Panc1 (cell line): ENCODE data around the gene TMPRSS6. TPM values are rescaled to one million over a fixed set of nuclear protein-coding genes. Genes with fewer than 3 reads are reported as not detected.

Experiments
- ATAC-seq: fragments of 200-7000 bp; cut with Tn5 transposase; 2 replicates; pipeline ENCODE4 v1.9.1; 2020; ENCODE audit warnings: mild to moderate bottlenecking, moderate library complexity
- BruUV-seq: library from RNA; stranded (reverse); fragments of 400-500 nt; replicated peaks from 2 replicates; lab custom pipeline; 2021; lab: Mats Ljungman, UMichigan
- CTCF ChIA-PET: fragments of 300-600 bp; sonication (Branson Sonifier 250); formaldehyde crosslinking; loops from one replicate; lab custom pipeline; 2022; ENCODE audit warnings: antibody characterized with exemption; lab: Charles Lee
- POLR2A ChIA-PET: fragments of 300-600 bp; sonication (Branson Sonifier 250); formaldehyde crosslinking; loops from one replicate; lab custom pipeline; 2022; ENCODE audit warnings: antibody characterized with exemption; lab: Charles Lee
- DNase-seq: peaks from one replicate; pipeline ENCODE4 v3.0.0-alpha.2; 2010; ENCODE audit warnings: low read depth, low spot score
- H3K27ac ChIP-seq: 2 replicates; pipeline ENCODE4 v1.5.1; 2011; ENCODE audit warnings: mild to moderate bottlenecking, low read length, inconsistent platforms
- H3K27me3 ChIP-seq: fragments of 200-500 bp; sonication (Bioruptor generic); 2 replicates; pipeline ENCODE4 v1.6.0; 2014; ENCODE audit warnings: low read length, inconsistent platforms; ENCODE audit not compliant: control insufficient read depth, insufficient read depth
- H3K36me3 ChIP-seq: fragments of 200-500 bp; sonication (Bioruptor generic); 2 replicates; pipeline ENCODE4 v1.5.1; 2014; ENCODE audit warnings: inconsistent platforms, mild to moderate bottlenecking, low read length, moderate library complexity; ENCODE audit not compliant: control insufficient read depth, insufficient read depth
- H3K4me1 ChIP-seq: 2 replicates; pipeline ENCODE4 v1.5.1; 2011; ENCODE audit warnings: inconsistent platforms, mild to moderate bottlenecking, low read length, moderate library complexity; ENCODE audit not compliant: control insufficient read depth, insufficient read depth
- H3K4me3 ChIP-seq, 2 experiments: 2 replicates each; pipeline ENCODE4 v1.5.1; 2011 to 2012; ENCODE audit warnings: low read depth in 2 of 2, low read length in 2 of 2, mild to moderate bottlenecking in 2 of 2, inconsistent platforms in 1 of 2, moderate library complexity in 1 of 2
- H3K9me3 ChIP-seq: fragments of 200-500 bp; sonication (Bioruptor generic); 2 replicates; pipeline ENCODE4 v1.5.1; 2014; ENCODE audit warnings: low read depth, mild to moderate bottlenecking, inconsistent platforms, low read length, moderate library complexity; ENCODE audit not compliant: control insufficient read depth, insufficient read depth
- CTCF ChIP-seq: fragments of 450-650 bp; IDR thresholded peaks from 2 replicates; pipeline ENCODE4 v1.5.1; 2017; ENCODE audit warnings: mild to moderate bottlenecking
- POLR2AphosphoS5 ChIP-seq: IDR thresholded peaks from 2 replicates; pipeline ENCODE4 v1.6.1; 2012; ENCODE audit warnings: mild to moderate bottlenecking, low read depth, low read length, moderate library complexity
- REST ChIP-seq, 2 experiments: IDR thresholded peaks; 2 replicates each; pipeline ENCODE4 v1.6.1; 2011 to 2012; ENCODE audit warnings: low read depth in 2 of 2, control low read depth in 1 of 2, low read length in 1 of 2, mild to moderate bottlenecking in 1 of 2, moderate library complexity in 1 of 2; ENCODE audit not compliant: insufficient read depth in 1 of 2
- SIN3A ChIP-seq: IDR thresholded peaks from 2 replicates; pipeline ENCODE4 v1.6.1; 2012; ENCODE audit warnings: low read depth, mild to moderate bottlenecking, low read length, moderate library complexity, borderline replicate concordance; ENCODE audit not compliant: insufficient read depth
- TCF7L2 ChIP-seq: IDR thresholded peaks from 2 replicates; pipeline ENCODE4 v1.6.1; 2011; ENCODE audit warnings: mild to moderate bottlenecking, low read depth, low read length, inconsistent platforms
- in situ Hi-C: cut with HindIII; loops from 2 replicates; pipeline ENCODE4 v1.10.0; 2016; ENCODE audit warnings: low sequenced_read_pairs, low pct_unique_long_range_greater_than_20kb
- intact Hi-C: fragments of 100-400 bp; cut with micrococcal nuclease; formaldehyde crosslinking; loops from one replicate; pipeline ENCODE4 v1.10.0; 2022; ENCODE audit not compliant: unreplicated experiment
- total RNA-seq: library from RNA; stranded (reverse); gene quantifications from one replicate; pipeline ENCODE4 v1.2.1, GENCODE V29; 2021; ENCODE audit not compliant: unreplicated experiment

The TMPRSS6 gene
- total RNA-seq, 1 experiment from 2014 or later = not detected

- ChIA-PET CTCF (no interaction called here), POLR2A (no interaction called here)
- TF ChIP-seq TCF7L2 (no peak), SIN3A (no peak), POLR2AphosphoS5 (no peak)
- Histone ChIP-seq H3K27me3 (no peaks in the 10 kb centered on the region), H3K9me3 (no peaks in the 10 kb centered on the region), H3K4me3 (no peak overlapping the region), H3K4me1 (no peaks in the 10 kb centered on the region; the same call in 1 of the 2 replicates), H3K36me3 (no peaks in the 10 kb centered on the region), H3K27ac (no peak overlapping the region)
- in situ Hi-C loops (no loop called here), intact Hi-C loops (no loop called here)
- BruUV-seq = no TSS peak
- DNase-seq = no peak
- ATAC-seq = no peak; the same call in 1 of the 2 replicates
These were observed 31.3 kb upstream of the TMPRSS6 start for GRCh38 chr22:37140686-37141323.

GRCh38 chr22:37139762-37140161 lies 30.2 kb upstream of the TMPRSS6 start:
- no peak for TF ChIP-seq REST (IDR thresholded peaks at IDR 0.05; ENCODE audit: insufficient read depth in 1 of 2, low read depth in 2 of 2, low read length in 1 of 2)
- no peak for TF ChIP-seq SIN3A
- no peak for TF ChIP-seq POLR2AphosphoS5
- no peak for TF ChIP-seq TCF7L2
- TF ChIP-seq CTCF = no peak
- BruUV-seq = no TSS peak
- intact Hi-C loops = no loop called here
- Histone ChIP-seq H3K27me3 (no peaks in the 10 kb centered on the region), H3K27ac (no peak overlapping the region), H3K4me1 (no peaks in the 10 kb centered on the region), H3K9me3 (no peaks in the 10 kb centered on the region), H3K36me3 (no peaks in the 10 kb centered on the region), H3K4me3 (no peak overlapping the region)
- POLR2A ChIA-PET = no interaction called here
- in situ Hi-C loops = no loop called here
- CTCF ChIA-PET = interaction anchor here (0.6 kb wide), 1 partner anchor 120 kb away, joined by 3 read pairs; no protein-coding TSS in a partner anchor
- no peak for DNase-seq
- no peak; the same call in 1 of the 2 replicates for ATAC-seq
